HEK293 (cell line): ENCODE measurements around the gene COMMD10.
"Not testable (repeated sequence)": the region's sequence is repeated elsewhere in the genome, so short reads cannot be mapped to it uniquely, and the experiment has no call there.

Source experiments
- CTCF ChIA-PET: fragments of 350-600 bp; formaldehyde crosslinking; extraction: SDS; loops from one replicate; lab custom pipeline; 2021; ENCODE audit warnings: antibody characterized with exemption; lab: Yijun Ruan, JAX
- POLR2A ChIA-PET: fragments of 300-600 bp; formaldehyde crosslinking; extraction: SDS; loops from one replicate; lab custom pipeline; 2020; ENCODE audit warnings: antibody characterized with exemption, inconsistent platforms; lab: Yijun Ruan, JAX
- H3K27ac ChIP-seq: fragments of 200-500 bp; sonication (Bioruptor generic); 2 replicates; pipeline ENCODE4 v1.5.1; 2014; ENCODE audit warnings: low read depth, low read length, control low read depth, inconsistent platforms; ENCODE audit errors: extremely low read depth
- H3K36me3 ChIP-seq, 2 experiments: fragments of 200-500 bp in 1 of 2; sonication (Bioruptor generic) in 1 of 2; 1 replicate in 1 of 2; 2 replicates in 1 of 2; pipeline ENCODE4 v1.5.1; 2014 to 2017; ENCODE audit warnings: inconsistent platforms in 2 of 2, low read length in 2 of 2; ENCODE audit not compliant: control insufficient read depth in 2 of 2, insufficient read depth in 1 of 2
- H3K4me1 ChIP-seq: fragments of 200-500 bp; sonication (Bioruptor generic); 2 replicates; pipeline ENCODE4 v1.5.1; 2014; ENCODE audit warnings: mild to moderate bottlenecking, low read length, inconsistent platforms; ENCODE audit not compliant: control insufficient read depth, insufficient read depth
- H3K4me3 ChIP-seq: 2 replicates; pipeline ENCODE4 v1.5.1; 2011; ENCODE audit warnings: low read depth, mild to moderate bottlenecking, control low read depth, low read length, moderate library complexity
- H3K9me3 ChIP-seq: fragments of 200-500 bp; sonication (Bioruptor generic); 2 replicates; pipeline ENCODE4 v1.5.1; 2014; ENCODE audit warnings: low read depth, low read length, inconsistent platforms; ENCODE audit not compliant: control insufficient read depth, insufficient read depth
- ZBTB21 ChIP-seq: fragments of 450-650 bp; formaldehyde crosslinking; IDR thresholded peaks from 2 replicates; pipeline ENCODE4 v1.5.1; 2017; ENCODE audit warnings: missing biosample characterization, missing genetic modification characterization
- ZIC2 ChIP-seq: fragments of 450-650 bp; formaldehyde crosslinking; IDR thresholded peaks from 2 replicates; pipeline ENCODE4 v1.5.1; 2016; ENCODE audit warnings: missing biosample characterization, missing genetic modification characterization
- ZNF2 ChIP-seq: fragments of 450-650 bp; formaldehyde crosslinking; IDR thresholded peaks from 2 replicates; pipeline ENCODE4 v1.5.1; 2016; ENCODE audit warnings: missing biosample characterization, missing genetic modification characterization
- ZNF211 ChIP-seq: fragments of 450-650 bp; formaldehyde crosslinking; IDR thresholded peaks from 2 replicates; pipeline ENCODE4 v1.5.1; 2016; ENCODE audit warnings: low read depth, missing biosample characterization, missing genetic modification characterization
- ZNF350 ChIP-seq: fragments of 450-650 bp; formaldehyde crosslinking; IDR thresholded peaks from 2 replicates; pipeline ENCODE4 v1.5.0; 2017; ENCODE audit warnings: missing biosample characterization, mild to moderate bottlenecking, missing genetic modification characterization
- ZNF510 ChIP-seq: fragments of 450-650 bp; formaldehyde crosslinking; IDR thresholded peaks from 2 replicates; pipeline ENCODE4 v1.5.1; 2018; ENCODE audit warnings: mild to moderate bottlenecking, missing genetic modification characterization, missing biosample characterization; ENCODE audit not compliant: insufficient replicate concordance
- ZNF626 ChIP-seq: fragments of 450-650 bp; sonication (Bioruptor Pico); formaldehyde crosslinking; IDR thresholded peaks from 2 replicates; pipeline ENCODE4 v1.5.1; 2018; ENCODE audit warnings: missing biosample characterization, missing genetic modification characterization, inconsistent platforms
- ZNF837 ChIP-seq: fragments of 450-650 bp; formaldehyde crosslinking; IDR thresholded peaks from 2 replicates; pipeline ENCODE4 v1.5.1; 2016; ENCODE audit warnings: missing biosample characterization, missing genetic modification characterization
- ZNF843 ChIP-seq: fragments of 450-650 bp; formaldehyde crosslinking; IDR thresholded peaks from 2 replicates; pipeline ENCODE4 v1.5.1; 2016; ENCODE audit warnings: missing biosample characterization, missing genetic modification characterization
- ZSCAN30 ChIP-seq: fragments of 450-650 bp; IDR thresholded peaks from 2 replicates; pipeline ENCODE4 v1.5.1; 2018; ENCODE audit warnings: missing biosample characterization, mild to moderate bottlenecking, missing genetic modification characterization, moderate library complexity
- TF ChIP-seq, protein P1 (sequence below): fragments of 450-650 bp; formaldehyde crosslinking; IDR thresholded peaks from 2 replicates; pipeline ENCODE4 v1.5.1; 2016; ENCODE audit warnings: missing biosample characterization, missing genetic modification characterization
- TF ChIP-seq, protein P2 (sequence below): fragments of 450-650 bp; formaldehyde crosslinking; IDR thresholded peaks from 2 replicates; pipeline ENCODE4 v1.5.1; 2016; ENCODE audit warnings: missing biosample characterization, missing genetic modification characterization
- TF ChIP-seq, protein P3 (sequence below): fragments of 450-650 bp; formaldehyde crosslinking; conservative IDR thresholded peaks from 2 replicates; pipeline ENCODE4 v1.5.1; 2016; ENCODE audit warnings: low read depth, missing biosample characterization, missing genetic modification characterization
- TF ChIP-seq, protein P4 (sequence below): fragments of 450-650 bp; formaldehyde crosslinking; IDR thresholded peaks from 2 replicates; pipeline ENCODE4 v1.5.1; 2016; ENCODE audit warnings: missing biosample characterization, missing genetic modification characterization

COMMD10 gene

DNA sequence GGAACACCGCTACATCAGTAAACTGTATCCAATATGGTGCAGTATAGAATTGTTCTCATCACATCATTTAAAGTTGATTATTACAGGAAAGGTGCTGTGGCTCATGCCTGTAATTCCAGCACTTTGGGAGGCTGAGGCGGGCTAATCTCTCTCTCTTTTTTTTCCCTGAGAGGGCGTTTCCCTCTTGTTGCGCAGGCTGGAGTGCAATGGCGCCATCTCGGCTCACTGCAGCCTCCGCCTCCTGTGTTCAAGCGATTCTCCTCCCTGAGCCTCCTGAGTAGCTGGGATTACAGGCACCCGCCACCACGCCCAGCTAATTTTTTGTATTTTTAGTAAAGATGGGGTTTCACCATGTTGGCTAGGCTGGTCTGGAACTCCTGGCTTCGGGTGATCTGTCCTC is 1.5 kb downstream of the COMMD10 start:
- H3K27ac ChIP-seq, H3K4me1 ChIP-seq, H3K36me3 ChIP-seq, H3K9me3 ChIP-seq, H3K4me3 ChIP-seq: not testable (repeated sequence)
- ChIA-PET CTCF (interaction anchor here (1.1 kb wide), 1 partner anchor 18 kb away, joined by 8 read pairs; no protein-coding TSS in a partner anchor), POLR2A (interaction anchor here (2.3 kb wide), 1 partner anchor 10 kb away, joined by 7 read pairs; no protein-coding TSS in a partner anchor)

DNA sequence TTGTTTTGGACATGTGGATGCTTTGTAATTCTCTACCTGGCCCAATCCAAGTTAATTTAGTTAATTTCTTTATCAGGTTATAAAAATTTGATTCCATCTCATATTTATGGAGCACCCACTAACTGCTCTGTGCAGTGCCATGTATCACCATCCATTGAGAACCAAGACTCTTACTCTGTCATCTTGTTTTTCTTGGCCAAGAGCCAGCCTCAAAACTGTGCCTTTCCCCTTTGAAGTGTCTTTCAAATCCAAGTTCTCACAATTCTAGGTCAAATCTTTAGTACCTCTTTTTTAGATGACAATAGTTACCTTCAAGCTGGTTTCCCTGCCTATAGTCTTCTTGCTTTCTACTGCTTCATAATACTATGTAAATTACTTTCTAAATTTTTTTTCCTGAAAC is 3.2 kb downstream of the COMMD10 start:
- ChIA-PET CTCF (no interaction called here), POLR2A (no interaction called here)
- Histone ChIP-seq H3K27ac (no peak overlapping the region), H3K9me3 (no peaks in the 10 kb centered on the region), H3K4me1 (no peaks in the 10 kb centered on the region), H3K36me3 (peaks cover 0 to 8% of the 10 kb centered on the region in 2 experiments; a peak in 1 of 3 replicates), H3K4me3 (no peak overlapping the region)
- TF ChIP-seq ZBTB21 (tag by site-specific recombination) (no peak), ZNF350 (tag by site-specific recombination) (peak; percentile 60; the same call in 1 of the 2 replicates), ZNF626 (tag by site-specific recombination) (no peak)
- TF ChIP-seq, protein P1, sequence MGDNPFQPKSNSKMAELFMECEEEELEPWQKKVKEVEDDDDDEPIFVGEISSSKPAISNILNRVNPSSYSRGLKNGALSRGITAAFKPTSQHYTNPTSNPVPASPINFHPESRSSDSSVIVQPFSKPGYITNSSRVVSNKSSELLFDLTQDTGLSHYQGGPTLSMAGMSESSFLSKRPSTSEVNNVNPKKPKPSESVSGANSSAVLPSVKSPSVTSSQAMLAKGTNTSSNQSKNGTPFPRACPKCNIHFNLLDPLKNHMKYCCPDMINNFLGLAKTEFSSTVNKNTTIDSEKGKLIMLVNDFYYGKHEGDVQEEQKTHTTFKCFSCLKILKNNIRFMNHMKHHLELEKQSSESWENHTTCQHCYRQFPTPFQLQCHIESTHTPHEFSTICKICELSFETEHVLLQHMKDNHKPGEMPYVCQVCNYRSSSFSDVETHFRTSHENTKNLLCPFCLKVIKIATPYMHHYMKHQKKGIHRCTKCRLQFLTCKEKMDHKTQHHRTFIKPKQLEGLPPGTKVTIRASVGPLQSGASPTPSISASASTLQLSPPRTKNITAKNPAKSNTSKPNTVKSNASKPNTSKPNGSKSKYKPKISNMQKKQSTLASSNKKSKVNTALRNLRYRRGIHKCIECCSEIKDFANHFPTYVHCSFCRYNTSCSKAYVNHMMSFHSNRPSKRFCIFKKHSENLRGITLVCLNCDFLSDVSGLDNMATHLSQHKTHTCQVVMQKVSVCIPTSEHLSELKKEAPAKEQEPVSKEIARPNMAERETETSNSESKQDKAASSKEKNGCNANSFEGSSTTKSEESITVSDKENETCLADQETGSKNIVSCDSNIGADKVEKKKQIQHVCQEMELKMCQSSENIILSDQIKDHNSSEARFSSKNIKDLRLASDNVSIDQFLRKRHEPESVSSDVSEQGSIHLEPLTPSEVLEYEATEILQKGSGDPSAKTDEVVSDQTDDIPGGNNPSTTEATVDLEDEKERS (tag by site-specific recombination) = no peak
- TF ChIP-seq, all 188 proteins: peak for 1

DNA sequence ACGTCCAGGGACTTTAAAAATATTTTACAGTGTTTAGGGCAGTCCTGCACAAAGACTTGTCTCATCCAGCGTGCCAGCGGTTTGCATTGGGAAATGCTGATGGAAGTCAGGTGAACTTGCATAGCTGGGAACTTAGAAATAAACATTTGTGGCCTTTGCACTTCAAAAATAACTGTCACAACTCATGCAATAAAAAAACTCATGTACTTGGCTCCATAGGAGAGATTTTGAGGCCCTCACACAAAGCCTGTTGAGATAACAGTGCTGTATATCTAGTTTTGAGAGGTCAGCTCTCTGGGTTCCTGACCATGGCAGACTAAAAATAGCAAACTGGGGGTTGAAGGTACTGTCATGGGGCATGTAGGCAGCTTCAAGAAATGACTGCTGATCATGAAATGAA is 5.5 kb downstream of the COMMD10 start:
- no peak overlapping the region for H3K4me3 ChIP-seq
- no peaks in the 10 kb centered on the region for H3K9me3 ChIP-seq
- H3K4me1 ChIP-seq = no peaks in the 10 kb centered on the region
- H3K27ac ChIP-seq = no peak overlapping the region
- ChIA-PET CTCF (interaction anchor here (0.6 kb wide), 1 partner anchor 458 kb away, joined by 4 read pairs; no protein-coding TSS in a partner anchor), POLR2A (no interaction called here)
- peaks cover 4 to 26% of the 10 kb centered on the region in 2 experiments; a peak in 1 of 3 replicates for H3K36me3 ChIP-seq
- no peak for TF ChIP-seq ZNF211
- TF ChIP-seq ZNF843 (tag by site-specific recombination) = no peak
- TF ChIP-seq ZNF510 (tag by site-specific recombination) = no peak
- TF ChIP-seq ZNF2 = no peak
- TF ChIP-seq, protein P2, sequence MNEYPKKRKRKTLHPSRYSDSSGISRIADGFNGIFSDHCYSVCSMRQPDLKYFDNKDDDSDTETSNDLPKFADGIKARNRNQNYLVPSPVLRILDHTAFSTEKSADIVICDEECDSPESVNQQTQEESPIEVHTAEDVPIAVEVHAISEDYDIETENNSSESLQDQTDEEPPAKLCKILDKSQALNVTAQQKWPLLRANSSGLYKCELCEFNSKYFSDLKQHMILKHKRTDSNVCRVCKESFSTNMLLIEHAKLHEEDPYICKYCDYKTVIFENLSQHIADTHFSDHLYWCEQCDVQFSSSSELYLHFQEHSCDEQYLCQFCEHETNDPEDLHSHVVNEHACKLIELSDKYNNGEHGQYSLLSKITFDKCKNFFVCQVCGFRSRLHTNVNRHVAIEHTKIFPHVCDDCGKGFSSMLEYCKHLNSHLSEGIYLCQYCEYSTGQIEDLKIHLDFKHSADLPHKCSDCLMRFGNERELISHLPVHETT = no peak
- TF ChIP-seq, protein P3, sequence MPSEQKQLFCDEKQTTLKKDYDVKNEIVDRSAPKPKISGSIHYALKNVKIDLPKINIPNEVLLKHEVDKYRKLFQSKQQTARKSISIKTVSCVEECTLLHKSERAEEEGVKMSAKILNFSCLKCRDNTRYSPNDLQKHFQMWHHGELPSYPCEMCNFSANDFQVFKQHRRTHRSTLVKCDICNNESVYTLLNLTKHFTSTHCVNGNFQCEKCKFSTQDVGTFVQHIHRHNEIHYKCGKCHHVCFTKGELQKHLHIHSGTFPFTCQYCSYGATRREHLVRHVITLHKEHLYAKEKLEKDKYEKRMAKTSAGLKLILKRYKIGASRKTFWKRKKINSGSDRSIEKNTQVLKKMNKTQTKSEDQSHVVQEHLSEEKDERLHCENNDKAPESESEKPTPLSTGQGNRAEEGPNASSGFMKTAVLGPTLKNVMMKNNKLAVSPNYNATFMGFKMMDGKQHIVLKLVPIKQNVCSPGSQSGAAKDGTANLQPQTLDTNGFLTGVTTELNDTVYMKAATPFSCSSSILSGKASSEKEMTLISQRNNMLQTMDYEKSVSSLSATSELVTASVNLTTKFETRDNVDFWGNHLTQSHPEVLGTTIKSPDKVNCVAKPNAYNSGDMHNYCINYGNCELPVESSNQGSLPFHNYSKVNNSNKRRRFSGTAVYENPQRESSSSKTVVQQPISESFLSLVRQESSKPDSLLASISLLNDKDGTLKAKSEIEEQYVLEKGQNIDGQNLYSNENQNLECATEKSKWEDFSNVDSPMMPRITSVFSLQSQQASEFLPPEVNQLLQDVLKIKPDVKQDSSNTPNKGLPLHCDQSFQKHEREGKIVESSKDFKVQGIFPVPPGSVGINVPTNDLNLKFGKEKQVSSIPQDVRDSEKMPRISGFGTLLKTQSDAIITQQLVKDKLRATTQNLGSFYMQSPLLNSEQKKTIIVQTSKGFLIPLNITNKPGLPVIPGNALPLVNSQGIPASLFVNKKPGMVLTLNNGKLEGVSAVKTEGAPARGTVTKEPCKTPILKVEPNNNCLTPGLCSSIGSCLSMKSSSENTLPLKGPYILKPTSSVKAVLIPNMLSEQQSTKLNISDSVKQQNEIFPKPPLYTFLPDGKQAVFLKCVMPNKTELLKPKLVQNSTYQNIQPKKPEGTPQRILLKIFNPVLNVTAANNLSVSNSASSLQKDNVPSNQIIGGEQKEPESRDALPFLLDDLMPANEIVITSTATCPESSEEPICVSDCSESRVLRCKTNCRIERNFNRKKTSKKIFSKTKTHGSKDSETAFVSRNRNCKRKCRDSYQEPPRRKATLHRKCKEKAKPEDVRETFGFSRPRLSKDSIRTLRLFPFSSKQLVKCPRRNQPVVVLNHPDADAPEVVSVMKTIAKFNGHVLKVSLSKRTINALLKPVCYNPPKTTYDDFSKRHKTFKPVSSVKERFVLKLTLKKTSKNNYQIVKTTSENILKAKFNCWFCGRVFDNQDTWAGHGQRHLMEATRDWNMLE = no peak
- TF ChIP-seq ZNF837 (tag by site-specific recombination) = no peak
- no peak for TF ChIP-seq ZIC2 (tag by site-specific recombination)
- TF ChIP-seq, protein P4, sequence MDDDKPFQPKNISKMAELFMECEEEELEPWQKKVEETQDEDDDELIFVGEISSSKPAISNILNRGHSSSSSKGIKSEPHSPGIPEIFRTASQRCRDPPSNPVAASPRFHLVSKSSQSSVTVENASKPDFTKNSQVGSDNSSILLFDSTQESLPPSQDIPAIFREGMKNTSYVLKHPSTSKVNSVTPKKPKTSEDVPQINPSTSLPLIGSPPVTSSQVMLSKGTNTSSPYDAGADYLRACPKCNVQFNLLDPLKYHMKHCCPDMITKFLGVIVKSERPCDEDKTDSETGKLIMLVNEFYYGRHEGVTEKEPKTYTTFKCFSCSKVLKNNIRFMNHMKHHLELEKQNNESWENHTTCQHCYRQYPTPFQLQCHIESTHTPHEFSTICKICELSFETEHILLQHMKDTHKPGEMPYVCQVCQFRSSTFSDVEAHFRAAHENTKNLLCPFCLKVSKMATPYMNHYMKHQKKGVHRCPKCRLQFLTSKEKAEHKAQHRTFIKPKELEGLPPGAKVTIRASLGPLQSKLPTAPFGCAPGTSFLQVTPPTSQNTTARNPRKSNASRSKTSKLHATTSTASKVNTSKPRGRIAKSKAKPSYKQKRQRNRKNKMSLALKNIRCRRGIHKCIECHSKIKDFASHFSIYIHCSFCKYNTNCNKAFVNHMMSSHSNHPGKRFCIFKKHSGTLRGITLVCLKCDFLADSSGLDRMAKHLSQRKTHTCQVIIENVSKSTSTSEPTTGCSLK (tag by site-specific recombination) = no peak
- no peak for TF ChIP-seq ZSCAN30 (tag by site-specific recombination)
- TF ChIP-seq, all 188 proteins: peak for 0
